Upper lobe of right lung (tissue), 1 donor: Measurements from ENCODE around the gene FHL5. TPM values are rescaled to one million over a fixed set of nuclear protein-coding genes. Genes with fewer than 3 reads are reported as not detected.
"Not testable (repeated sequence)": the region's sequence is repeated elsewhere in the genome, so short reads cannot be mapped to it uniquely, and the experiment has no call there.

Experiments
- ATAC-seq: fragments of 200-7000 bp; cut with Tn5 transposase; one replicate; pipeline ENCODE4 v1.9.1; 2020; ENCODE audit warnings: mild to moderate bottlenecking, moderate library complexity
- DNase-seq: peaks from one replicate; pipeline ENCODE4 v3.0.0-alpha.2; 2020
- H3K27ac ChIP-seq: fragments of 200-600 bp; one replicate; pipeline ENCODE4 v1.8.0; 2022
- H3K27me3 ChIP-seq: fragments of 200-600 bp; one replicate; pipeline ENCODE4 v1.8.0; 2022; ENCODE audit warnings: mild to moderate bottlenecking
- H3K36me3 ChIP-seq: fragments of 200-600 bp; one replicate; pipeline ENCODE4 v1.8.0; 2022
- H3K4me1 ChIP-seq: fragments of 200-600 bp; one replicate; pipeline ENCODE4 v1.8.0; 2022
- H3K4me3 ChIP-seq: fragments of 200-600 bp; one replicate; pipeline ENCODE4 v1.8.0; 2022; ENCODE audit warnings: mild to moderate bottlenecking
- H3K9me3 ChIP-seq: fragments of 200-600 bp; one replicate; pipeline ENCODE4 v1.8.0; 2022
- CTCF ChIP-seq: fragments of 200-600 bp; IDR thresholded peaks from one replicate; pipeline ENCODE4 v1.8.0; 2022; ENCODE audit warnings: antibody characterized with exemption
- intact Hi-C: fragments of 100-400 bp; cut with DNase I; formaldehyde crosslinking; loops from one replicate; pipeline ENCODE4 v1.11.0; 2022
- total RNA-seq: library from RNA; stranded (reverse); fragmentation: NEBNext Ultra II Directional; extraction: Animal tissue kit (Norgen Biotek cat#: 25700); gene quantifications from one replicate; pipeline ENCODE4 v1.2.1, GENCODE V29; 2021
- donor health status: DM: no; HTN: yes; CAD: no; lungs with severe emphysema.

The FHL5 gene
- total RNA-seq, 1 donor from 2014 or later = 40.1 TPM

DNA sequence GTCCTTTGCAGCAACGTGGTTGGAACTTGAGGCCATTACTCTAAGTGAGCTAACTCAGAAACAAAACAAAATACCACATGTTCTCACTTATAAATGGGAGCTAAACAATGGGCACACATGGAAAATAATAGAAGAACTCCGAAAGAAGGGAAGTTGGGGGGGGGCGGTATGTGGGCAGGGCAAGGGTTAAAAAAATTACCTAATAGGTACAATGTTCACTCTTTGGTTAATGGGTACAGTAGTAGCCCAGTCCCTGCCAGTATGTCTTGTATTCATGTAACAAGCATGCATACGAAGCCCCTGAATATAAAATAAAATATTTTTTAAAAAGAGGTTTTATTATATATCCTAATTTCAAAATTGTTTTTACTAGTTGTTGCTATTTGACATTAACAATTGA is 15.3 kb upstream of the FHL5 start:
- DNase-seq (no peak), ATAC-seq (no peak)
- H3K27me3 ChIP-seq = no peaks in the 10 kb centered on the region
- peaks cover 95% of the 10 kb centered on the region for H3K36me3 ChIP-seq
- no peaks in the 10 kb centered on the region for H3K9me3 ChIP-seq
- no peak overlapping the region for H3K4me3 ChIP-seq
- no peak for TF ChIP-seq CTCF
- no peaks in the 10 kb centered on the region for H3K4me1 ChIP-seq
- H3K27ac ChIP-seq = no peak overlapping the region
- intact Hi-C loops = no loop called here

GRCh38 chr6:96554558-96554957 is 8.4 kb upstream of the FHL5 start:
- peaks cover 67% of the 10 kb centered on the region for H3K36me3 ChIP-seq
- no peak for ATAC-seq
- H3K4me1 ChIP-seq = no peaks in the 10 kb centered on the region
- no peak for DNase-seq
- no peaks in the 10 kb centered on the region for H3K9me3 ChIP-seq
- H3K4me3 ChIP-seq = no peak overlapping the region
- no peak overlapping the region for H3K27ac ChIP-seq
- no peaks in the 10 kb centered on the region for H3K27me3 ChIP-seq
- intact Hi-C loops = no loop called here
- no peak for TF ChIP-seq CTCF

DNA sequence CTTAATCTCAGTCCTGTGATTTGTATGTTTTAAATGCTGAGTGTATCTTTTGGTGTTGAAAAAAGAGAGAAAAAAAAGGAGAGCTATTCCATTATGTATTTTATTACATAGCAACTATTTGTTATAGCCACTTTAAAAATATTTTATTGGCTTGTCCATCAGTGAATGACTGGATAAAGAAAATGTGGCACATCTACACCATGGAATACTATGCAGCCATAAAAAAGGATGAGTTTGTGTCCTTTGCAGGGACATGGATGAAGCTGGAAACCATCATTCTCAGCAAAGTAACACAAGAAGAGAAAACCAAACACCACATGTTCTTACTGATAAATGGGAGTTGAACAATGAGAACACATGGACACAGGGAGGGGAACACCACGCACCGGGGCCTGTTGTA is 3.2 kb upstream of the FHL5 start:
- H3K36me3 ChIP-seq = peaks cover 16% of the 10 kb centered on the region
- H3K27me3 ChIP-seq, H3K27ac ChIP-seq, intact Hi-C loops, H3K9me3 ChIP-seq, H3K4me1 ChIP-seq, H3K4me3 ChIP-seq, ATAC-seq, DNase-seq: not testable (repeated sequence)

DNA sequence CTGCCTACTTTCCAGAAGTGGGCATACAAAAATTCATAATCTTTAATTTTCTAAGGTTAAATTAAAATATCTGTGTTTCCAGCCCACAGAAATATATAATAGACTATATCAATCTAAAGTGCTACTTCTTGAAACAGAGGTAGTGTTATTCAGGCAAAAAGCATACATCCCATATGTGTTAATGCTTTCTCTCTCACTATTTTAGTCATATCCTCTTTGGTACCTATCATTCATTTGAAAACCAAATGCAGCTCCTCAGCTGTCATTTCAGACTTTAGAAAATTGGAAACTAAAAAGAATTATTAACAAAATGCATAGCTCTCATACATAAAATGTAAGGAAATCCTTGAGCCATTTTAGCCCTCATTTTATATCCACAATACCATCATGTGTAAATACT is 925 bp downstream of the FHL5 start:
- intact Hi-C loops = no loop called here
- H3K27ac ChIP-seq = no peak overlapping the region

DNA sequence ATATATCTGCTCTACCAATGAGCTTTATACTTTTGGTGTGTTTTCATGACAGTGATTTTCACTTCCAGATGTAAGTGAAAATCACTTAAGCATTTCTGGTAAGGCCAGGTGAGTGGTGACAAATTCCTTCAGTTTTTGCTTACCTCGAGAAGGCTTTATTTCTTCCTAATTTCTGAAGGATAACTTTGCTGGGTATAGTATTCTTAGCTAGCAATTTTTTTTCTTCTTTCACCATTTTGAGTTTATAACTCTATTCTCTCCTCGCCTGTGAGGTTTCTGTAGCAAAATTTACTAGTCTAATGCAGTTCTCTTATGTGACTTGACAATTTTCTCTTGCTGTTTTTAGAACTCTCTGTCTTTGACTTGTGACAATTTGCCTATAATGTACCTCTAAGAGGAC is 7.1 kb downstream of the FHL5 start:
- DNase-seq (no peak), ATAC-seq (no peak)
- no peak for TF ChIP-seq CTCF
- Histone ChIP-seq H3K27me3 (no peaks in the 10 kb centered on the region), H3K4me1 (no peaks in the 10 kb centered on the region), H3K27ac (no peak overlapping the region), H3K36me3 (no peaks in the 10 kb centered on the region), H3K4me3 (no peak overlapping the region), H3K9me3 (peaks cover 16% of the 10 kb centered on the region)
- intact Hi-C loops = no loop called here

More for the DNA sequence above, 925 bp downstream of the FHL5 start:
- Histone ChIP-seq H3K4me3 (peak overlapping the region; percentile 30), H3K9me3 (no peaks in the 10 kb centered on the region), H3K4me1 (no peaks in the 10 kb centered on the region), H3K27me3 (no peaks in the 10 kb centered on the region), H3K36me3 (no peaks in the 10 kb centered on the region)
- ATAC-seq (no peak), DNase-seq (no peak)
- no peak for TF ChIP-seq CTCF

DNA sequence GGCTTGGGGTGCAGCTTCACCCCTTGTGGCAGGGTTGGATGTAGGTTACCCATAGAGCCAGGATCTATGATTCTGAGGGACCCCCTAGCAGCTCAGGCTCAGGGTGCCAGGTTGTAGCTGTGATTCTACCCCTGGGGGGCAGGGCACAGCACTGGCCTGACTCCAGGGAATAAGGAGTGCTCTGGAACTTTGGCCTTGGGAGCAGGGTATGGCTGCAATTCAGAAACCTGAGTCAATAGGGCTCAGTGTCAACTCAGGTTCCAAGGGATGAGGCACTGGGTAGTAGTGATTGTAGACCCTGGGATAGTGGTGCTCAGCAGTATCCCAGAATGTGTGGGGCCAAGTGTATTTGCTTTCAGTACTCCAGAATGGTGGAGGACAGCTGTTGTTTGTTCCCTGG is 8.6 kb downstream of the FHL5 start:
- no peak for TF ChIP-seq CTCF
- H3K27me3 ChIP-seq = no peaks in the 10 kb centered on the region
- H3K4me3 ChIP-seq = no peak overlapping the region
- H3K36me3 ChIP-seq = no peaks in the 10 kb centered on the region
- intact Hi-C loops = no loop called here
- no peaks in the 10 kb centered on the region for H3K4me1 ChIP-seq
- no peak for ATAC-seq
- H3K27ac ChIP-seq = no peak overlapping the region
- no peak for DNase-seq
- H3K9me3 ChIP-seq = peaks cover 16% of the 10 kb centered on the region
